ENCODE results near the gene COQ4. TPM values are rescaled to one million over a fixed set of nuclear protein-coding genes. Genes with fewer than 3 reads are reported as not detected.

The COQ4 gene
- total and polyA plus RNA-seq, 7 donors: 20.0 to 60.9 (median 26.8) TPM

DNA sequence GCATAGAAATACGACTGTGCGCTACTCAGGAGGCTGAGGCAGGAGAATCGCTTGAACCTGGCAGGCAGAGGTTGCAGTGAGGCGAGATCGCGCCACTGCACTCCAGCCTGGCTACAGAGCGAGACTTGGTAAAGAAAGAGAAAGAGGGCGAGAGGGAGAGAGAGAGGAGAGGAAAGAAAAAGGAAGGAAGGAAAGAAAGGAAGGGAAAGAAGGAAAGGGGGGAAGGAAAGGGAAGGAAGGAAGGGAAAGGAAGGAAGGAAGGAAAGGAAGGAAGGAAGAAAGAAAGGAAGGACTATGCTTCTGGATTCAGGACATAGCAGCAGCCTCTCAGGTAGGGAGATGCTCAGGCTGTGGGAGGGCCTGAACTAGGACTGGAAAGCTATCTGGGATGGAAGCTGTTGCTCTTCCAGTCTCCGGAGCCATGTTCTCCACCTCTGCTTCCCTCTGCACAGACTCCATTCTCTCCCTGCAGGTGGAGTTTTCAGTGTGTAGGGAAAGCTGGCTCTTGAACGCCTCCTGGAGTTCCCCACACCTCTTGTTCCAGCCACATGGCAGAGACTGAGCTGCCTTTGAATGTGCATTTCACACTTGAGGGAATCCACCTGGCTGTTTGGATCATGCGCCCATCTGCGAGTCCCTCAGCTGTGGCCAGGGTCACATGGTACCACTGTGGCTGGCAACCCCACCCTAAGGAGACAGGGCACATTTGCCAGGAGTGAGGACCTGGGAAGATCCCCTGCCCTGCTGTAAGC, 37.4 kb upstream of the COQ4 start:
- TF ChIP-seq, protein P1, sequence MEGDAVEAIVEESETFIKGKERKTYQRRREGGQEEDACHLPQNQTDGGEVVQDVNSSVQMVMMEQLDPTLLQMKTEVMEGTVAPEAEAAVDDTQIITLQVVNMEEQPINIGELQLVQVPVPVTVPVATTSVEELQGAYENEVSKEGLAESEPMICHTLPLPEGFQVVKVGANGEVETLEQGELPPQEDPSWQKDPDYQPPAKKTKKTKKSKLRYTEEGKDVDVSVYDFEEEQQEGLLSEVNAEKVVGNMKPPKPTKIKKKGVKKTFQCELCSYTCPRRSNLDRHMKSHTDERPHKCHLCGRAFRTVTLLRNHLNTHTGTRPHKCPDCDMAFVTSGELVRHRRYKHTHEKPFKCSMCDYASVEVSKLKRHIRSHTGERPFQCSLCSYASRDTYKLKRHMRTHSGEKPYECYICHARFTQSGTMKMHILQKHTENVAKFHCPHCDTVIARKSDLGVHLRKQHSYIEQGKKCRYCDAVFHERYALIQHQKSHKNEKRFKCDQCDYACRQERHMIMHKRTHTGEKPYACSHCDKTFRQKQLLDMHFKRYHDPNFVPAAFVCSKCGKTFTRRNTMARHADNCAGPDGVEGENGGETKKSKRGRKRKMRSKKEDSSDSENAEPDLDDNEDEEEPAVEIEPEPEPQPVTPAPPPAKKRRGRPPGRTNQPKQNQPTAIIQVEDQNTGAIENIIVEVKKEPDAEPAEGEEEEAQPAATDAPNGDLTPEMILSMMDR (IDR thresholded peaks at IDR 0.05): no peak
- no peak for ATAC-seq
- no peak for DNase-seq
- H3K27me3 ChIP-seq (ENCODE audit: insufficient read depth in 3 of 3, low read length in 2 of 3): no peaks in the 10 kb centered on the region
- H3K4me1 ChIP-seq: no peaks in the 10 kb centered on the region
- no peak overlapping the region for H3K4me3 ChIP-seq
- H3K27ac ChIP-seq: no peak overlapping the region
- intact Hi-C loops (cut with DNase I): no loop called here
- WGBS, 3 donors: 90 to 94% (median 91%) methylated on average over 12 of the region's 12 CpGs
- peaks cover 0 to 37% of the 10 kb centered on the region in 2 donors for H3K36me3 ChIP-seq (ENCODE audit: insufficient read depth in 1 of 2, low read depth in 1 of 2)
- no peaks in the 10 kb centered on the region for H3K9me3 ChIP-seq

DNA sequence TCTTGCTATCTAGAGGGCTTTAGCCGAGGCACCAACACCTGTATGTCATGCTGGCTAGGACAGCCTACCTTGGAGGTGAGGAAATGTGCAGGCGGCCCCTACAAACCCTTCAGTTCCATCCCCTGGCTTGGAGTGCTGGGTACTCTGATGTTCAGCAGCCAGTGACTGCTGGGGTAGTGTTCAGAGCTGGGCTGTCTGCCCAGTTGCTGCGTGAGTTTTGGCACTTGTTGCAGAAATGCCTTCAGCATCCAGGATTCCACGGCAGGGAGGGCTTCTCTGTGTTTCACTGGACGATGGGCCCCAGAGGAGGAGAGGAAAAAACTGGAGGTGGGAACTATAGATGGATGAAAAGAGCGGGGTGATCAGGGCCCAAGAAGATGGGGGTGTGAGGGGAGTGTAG, 36.2 kb upstream of the COQ4 start:
- no peak for ATAC-seq
- H3K27me3 ChIP-seq (ENCODE audit: insufficient read depth in 3 of 3, low read length in 2 of 3): no peaks in the 10 kb centered on the region
- intact Hi-C loops (cut with DNase I): no loop called here
- peaks cover 0 to 36% of the 10 kb centered on the region in 2 donors for H3K36me3 ChIP-seq (ENCODE audit: insufficient read depth in 1 of 2, low read depth in 1 of 2)
- no peaks in the 10 kb centered on the region for H3K9me3 ChIP-seq
- 42 to 46% (median 45%) methylated on average over 6 of the region's 6 CpGs for WGBS, 3 donors
- H3K27ac ChIP-seq: no peak overlapping the region
- H3K4me1 ChIP-seq: no peaks in the 10 kb centered on the region
- no peak overlapping the region for H3K4me3 ChIP-seq
- TF ChIP-seq, protein P1 (IDR thresholded peaks at IDR 0.05): no peak
- DNase-seq: no peak

DNA sequence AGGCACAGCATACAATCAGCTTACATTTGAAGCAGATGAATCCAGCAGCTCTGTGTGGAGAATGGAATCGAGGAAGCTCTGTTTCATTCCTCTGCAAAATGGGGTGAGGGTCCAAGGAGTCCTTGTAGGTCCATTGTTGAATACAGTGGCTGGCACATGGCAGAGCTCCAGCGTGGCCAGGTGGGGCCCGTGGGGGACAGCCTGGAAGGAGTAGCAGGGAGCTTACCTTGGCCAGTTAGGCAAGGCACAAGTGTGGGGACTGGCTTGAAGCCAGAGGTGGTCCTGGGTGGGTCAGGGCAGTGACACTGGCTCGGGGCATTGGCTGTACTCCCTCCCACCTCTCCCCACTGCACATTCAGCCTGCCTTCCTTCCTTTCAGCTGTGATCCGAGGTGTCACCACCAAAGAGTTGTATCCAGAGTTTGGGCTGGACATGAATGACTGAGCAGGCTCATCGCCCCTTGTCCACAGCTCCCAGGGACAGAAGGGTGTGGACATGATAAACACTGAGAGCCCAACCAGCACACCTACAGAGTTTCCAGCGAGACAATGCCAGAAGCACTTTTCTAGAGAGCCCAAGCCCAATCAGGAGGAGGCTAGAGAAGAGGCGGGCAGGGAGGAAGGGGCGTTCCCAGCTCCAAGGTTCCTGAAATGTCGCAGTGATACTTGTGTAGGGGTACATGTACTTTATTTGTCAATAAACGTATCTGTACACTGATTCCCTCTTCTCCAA, 34.2 kb upstream of the COQ4 start:
- Histone ChIP-seq H3K9me3 (no peaks in the 10 kb centered on the region), H3K4me3 (no peak overlapping the region), H3K36me3 (ENCODE audit: insufficient read depth in 1 of 2, low read depth in 1 of 2) (peaks cover 0 to 36% of the 10 kb centered on the region in 2 donors), H3K27me3 (ENCODE audit: insufficient read depth in 3 of 3, low read length in 2 of 3) (no peaks in the 10 kb centered on the region), H3K4me1 (no peaks in the 10 kb centered on the region), H3K27ac (no peak overlapping the region)
- TF ChIP-seq, protein P1 (IDR thresholded peaks at IDR 0.05): no peak
- 83 to 88% (median 83%) methylated on average over 11 of the region's 11 CpGs for WGBS, 3 donors
- intact Hi-C loops (cut with DNase I): no loop called here
- ATAC-seq (no peak), DNase-seq (no peak)

DNA sequence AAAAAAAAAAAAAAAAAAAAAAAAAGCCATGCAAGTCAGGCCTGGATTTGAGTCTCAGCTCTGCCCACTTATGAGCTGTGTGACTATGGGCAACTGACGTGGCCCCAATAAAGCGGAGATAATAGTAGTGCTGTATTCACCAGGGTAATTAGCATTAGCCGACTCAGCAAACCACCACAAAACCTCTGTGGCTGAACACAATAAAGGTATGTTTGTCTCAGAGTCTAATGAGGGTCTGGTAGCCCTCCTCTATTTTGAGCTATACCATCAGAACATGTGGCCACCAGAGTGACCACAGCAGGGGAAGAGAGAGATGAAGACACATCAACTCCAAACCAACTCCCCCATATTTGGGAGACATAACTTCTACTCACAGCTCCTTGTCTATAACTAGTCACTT, 30.6 kb upstream of the COQ4 start:
- intact Hi-C loops (cut with DNase I): loop anchor here in 1 of 2 donors (10.0 kb wide), 1 partner anchor 123 kb away; no protein-coding TSS in a partner anchor
- peaks cover 0 to 16% of the 10 kb centered on the region in 2 donors for H3K36me3 ChIP-seq (ENCODE audit: insufficient read depth in 1 of 2, low read depth in 1 of 2)
- ATAC-seq (no peak), DNase-seq (no peak)
- TF ChIP-seq, protein P1 (IDR thresholded peaks at IDR 0.05): no peak
- H3K27me3 ChIP-seq (ENCODE audit: insufficient read depth in 3 of 3, low read length in 2 of 3): no peaks in the 10 kb centered on the region
- no peaks in the 10 kb centered on the region for H3K9me3 ChIP-seq
- 91 to 95% (median 92%) methylated on average over 3 of the region's 3 CpGs for WGBS, 3 donors
- no peak overlapping the region for H3K27ac ChIP-seq
- H3K4me3 ChIP-seq: no peak overlapping the region
- no peaks in the 10 kb centered on the region for H3K4me1 ChIP-seq

Data from psoas muscle (tissue), 8 donors.